Measurements from ENCODE around the gene RNF213.

Gene RNF213

DNA sequence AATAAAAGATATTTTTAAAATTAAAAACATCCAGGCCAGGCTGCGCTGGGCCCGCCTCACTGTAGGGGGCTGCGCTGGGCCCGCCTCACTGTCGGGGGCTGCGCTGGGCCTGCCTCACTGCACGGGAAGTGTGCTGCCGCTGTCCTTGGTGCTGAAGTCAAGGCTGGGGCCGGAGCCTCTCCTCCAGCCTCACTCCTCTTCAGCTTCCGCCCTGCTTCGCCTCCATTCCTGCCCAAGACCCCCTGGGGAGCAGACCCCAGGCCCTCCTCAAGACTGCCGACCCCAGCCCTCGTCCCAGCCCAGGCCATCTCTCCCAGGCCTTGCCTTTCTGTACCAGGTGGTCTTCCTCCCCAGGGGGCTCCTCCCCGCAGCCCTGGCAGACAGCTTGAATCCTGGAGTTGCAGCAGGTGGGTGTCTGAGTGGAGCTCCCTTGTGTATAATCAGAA is 180.5 kb downstream of the RNF213 start:
- peak; percentile 46 for DNase-seq

- DNase-seq: no peak
These were observed 181.1 kb downstream of the RNF213 start for GRCh38 chr17:80441598-80442322.

GRCh38 chr17:80442323-80442659 is 181.6 kb downstream of the RNF213 start:
- no peak for DNase-seq

- DNase-seq: no peak
These were observed 182.1 kb downstream of the RNF213 start for GRCh38 chr17:80442764-80443163.

- no peak for DNase-seq
These were observed 182.8 kb downstream of the RNF213 start for GRCh38 chr17:80443498-80443897.

DNA sequence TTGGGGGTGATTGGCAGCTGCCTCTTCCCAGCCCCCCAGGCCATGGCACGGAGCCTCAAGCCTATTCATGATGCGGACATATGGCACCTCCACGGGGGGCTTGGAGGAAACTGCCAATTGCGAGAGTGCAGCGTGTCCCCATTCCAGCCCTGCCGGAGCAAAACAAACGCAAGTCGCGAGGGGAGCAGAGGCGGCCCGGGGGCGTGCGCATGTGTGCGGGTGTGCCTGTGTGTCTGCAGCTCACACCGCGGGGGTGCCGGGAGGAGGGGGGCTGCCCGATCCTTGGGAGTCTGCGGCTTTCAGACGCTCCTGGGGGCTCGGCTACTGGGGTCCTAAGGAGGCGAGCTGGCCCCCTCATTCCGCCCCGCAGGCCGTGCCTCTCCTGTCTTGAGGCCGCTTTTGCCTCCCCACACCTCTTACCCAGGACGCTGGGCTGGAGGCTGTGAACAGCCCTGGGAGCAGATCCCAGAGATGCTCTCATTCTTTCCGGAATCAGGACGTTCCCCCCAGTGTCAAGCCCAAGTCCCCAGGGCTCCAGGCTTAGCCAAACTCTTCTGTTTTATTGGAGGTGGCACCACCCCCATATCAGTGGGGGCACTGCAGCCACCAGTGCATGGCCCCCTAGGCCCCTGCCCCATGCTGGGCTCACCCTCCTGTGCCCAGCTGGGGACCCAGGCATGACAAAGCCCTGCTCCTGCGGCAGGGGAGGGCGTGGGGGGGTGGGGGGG is 183.4 kb downstream of the RNF213 start:
- no peak for DNase-seq

GRCh38 chr17:80444644-80444979 is 184.0 kb downstream of the RNF213 start:
- DNase-seq: no peak

GRCh38 chr17:80445007-80445725 is 184.5 kb downstream of the RNF213 start:
- DNase-seq: no peak

DNA sequence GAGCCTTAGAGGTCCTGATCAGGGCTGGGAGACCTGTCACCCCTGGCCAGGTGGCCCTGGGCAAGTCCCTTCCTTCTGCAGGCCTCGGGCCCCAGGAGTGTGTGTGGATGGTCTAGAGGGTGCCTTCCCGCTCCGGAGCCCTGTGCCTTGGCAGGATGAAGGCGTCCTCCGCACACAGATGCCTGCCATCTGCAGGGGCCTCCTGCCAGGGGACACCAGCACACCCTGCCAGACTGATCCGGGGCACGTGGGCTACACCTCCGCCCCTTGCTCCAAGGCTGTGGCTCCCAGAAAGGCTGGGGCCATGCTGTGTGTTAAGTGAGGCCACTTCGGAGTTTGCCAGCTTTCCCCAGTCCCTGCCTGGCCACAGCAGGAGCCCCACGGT is 185.1 kb downstream of the RNF213 start:
- no peak for DNase-seq

DNA sequence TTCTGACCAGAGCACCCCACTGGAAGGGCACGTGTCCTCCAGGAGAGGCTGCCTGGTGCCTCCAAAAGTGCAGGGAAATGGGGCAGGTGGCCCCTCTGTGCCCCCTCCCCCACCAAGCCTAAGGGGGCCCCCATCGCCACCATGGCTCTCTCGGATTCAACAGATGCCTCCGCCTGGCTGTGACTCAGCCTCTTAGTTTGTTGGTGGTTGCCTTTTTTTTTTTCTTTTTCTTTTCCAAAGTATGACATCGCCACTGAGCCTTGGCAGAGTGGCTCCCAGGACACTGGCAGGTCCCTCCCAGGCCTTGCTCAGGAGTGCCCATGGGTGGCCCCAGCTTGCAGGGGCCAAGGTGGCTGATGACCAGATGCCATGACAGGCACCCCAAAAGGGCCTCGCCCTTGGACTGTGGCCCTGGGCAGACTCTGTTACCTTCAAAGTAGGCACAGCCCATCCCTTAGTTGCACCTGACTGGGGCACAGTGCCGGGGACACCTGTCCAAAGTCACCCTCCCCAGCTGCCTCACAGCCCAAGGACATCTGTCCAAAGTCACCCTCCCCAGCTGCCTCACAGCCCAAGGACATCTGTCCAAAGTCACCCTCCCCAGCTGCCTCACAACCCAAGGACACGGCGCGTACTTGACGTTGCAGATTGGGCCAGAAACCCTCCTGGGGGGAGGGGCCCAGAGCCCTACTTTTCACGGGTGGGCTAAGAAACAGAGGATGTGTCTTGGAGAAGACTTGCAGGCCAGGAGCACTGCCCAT is 186.2 kb downstream of the RNF213 start:
- DNase-seq: no peak

DNA sequence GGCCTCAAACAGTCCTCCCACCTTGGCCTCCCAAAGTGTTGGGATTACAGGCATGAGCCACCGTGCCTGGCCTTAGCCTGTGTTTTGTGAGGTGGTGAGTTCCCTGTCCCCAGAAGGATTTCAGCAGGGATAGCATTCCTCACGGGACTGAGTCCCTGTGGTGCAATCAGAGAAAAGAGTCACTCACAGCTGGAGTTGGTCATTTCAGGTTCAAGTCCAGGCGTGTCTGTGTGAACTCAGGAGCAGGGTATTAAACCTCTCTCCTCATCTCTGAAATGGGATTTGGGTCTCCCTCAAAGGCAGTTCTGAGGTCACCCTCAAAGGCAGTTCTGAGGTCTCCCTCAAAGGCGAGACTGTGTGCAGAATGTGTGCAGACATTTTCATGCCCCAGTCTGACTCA is 187.1 kb downstream of the RNF213 start:
- DNase-seq: no peak
